NCI-H128 (cell line): ENCODE results near the gene GRIN3B.
"Not testable (repeated sequence)": the region's sequence is repeated elsewhere in the genome, so short reads cannot be mapped to it uniquely, and the experiment has no call there.

Source experiments
- DNase-seq: peaks from one replicate; lab custom pipeline; 2025; ENCODE audit not compliant: unreplicated experiment; lab: John Stamatoyannopoulos, UW

GRIN3B gene

GRCh38 chr19:1018393-1018792, 18.2 kb downstream of the GRIN3B start:
- no peak for DNase-seq

DNA sequence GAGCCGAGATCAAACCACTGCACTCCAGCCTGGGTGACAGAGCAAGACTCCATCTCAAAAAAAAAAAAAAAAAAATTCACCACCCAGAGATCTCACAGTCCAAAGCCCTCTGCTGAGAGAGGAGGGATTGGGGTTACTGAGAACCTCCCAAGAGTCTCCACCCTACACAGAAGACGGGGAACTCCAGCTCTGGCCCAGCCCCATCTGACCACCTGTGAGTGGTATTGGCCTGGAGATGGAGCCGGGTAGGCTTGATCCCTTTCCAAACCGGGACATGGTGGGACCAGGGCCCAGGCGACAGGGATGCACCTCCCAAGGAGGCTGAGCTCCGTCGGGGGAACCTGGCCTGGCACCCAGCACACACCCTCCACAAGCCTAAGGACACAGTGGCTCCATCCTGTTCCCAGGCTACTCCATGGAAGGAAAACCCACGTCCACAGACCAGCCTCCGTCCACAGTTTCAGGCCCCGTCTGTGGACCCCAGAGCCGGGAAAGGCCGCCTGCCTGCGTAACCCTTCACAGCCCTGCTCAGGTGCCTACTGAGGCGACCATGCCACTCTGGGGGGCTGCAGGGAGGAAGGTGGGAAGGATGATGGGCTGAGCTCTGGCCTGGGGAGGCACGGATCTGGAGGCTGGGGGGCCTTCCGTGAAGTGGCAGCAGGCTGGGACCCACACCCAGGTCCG, 18.9 kb downstream of the GRIN3B start:
- DNase-seq: no peak

DNA sequence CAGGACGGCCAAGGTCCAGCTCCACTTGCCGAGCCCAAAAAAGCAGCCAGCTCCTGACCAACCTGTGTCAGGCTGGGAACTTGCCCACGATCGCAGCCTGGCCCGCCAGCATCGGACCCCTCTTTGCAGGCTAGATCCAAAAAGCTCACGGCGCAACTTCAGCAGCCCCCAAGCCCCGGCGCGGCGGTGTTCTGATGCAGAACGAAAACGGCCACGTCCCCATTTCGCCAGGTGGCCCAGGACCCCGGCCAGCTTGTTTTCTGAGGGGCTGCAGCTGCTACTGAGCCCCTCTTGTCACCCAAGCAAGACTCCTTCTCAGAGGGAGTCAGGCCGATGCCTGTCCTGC, 19.4 kb downstream of the GRIN3B start:
- DNase-seq: no peak

DNA sequence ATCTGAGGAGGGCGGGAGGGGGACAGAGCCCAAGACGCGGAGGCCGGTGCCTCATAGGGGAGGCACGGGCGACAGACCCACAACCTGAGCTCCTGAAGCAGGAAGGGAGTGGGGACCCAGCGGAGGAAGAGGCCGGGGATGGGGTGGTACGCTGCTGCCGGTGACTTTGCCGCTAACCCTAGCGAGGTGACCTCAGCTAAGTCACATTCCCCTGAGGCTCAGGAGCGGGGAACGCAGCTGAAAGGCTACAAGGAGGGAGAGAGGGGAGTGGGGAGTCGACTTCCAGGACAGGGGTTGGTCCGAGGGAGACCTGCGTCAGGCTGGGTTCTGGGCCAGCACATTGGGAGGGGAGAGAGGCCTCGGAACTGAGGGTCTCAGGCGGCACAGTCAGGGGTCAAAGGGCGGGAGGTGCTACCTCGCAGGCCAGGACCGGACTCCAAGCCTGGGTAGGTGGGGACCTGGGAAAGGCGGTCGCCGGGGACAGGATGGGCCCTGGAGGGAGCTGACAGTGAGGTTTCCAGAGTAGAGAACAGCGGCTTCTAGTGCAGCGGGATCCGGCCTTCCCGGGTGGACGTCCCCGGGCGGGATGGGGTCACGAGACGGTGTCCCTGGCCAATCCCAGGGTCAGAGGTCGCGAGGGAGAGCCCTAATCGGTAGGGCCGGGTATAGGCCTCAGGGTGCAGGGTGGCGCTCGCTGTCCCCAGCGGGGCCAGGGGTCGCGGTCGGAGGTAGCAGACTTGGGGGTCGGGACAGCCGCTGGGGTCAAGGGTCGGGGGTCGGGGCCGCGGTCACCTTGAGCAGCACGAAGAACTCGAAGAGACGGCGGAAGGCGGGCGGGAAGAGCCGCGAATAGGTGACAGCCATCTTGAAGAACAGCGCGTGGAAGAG, 20.0 kb downstream of the GRIN3B start:
- no peak for DNase-seq

- peak; percentile 88 for DNase-seq
These were observed 20.7 kb downstream of the GRIN3B start, which contains the start of gene TMEM259 for GRCh38 chr19:1020868-1021425. TSS of gene TMEM259 (minus strand) at chr19:1021123. CDS start at chr19:1020996, 127 bp downstream.

DNA sequence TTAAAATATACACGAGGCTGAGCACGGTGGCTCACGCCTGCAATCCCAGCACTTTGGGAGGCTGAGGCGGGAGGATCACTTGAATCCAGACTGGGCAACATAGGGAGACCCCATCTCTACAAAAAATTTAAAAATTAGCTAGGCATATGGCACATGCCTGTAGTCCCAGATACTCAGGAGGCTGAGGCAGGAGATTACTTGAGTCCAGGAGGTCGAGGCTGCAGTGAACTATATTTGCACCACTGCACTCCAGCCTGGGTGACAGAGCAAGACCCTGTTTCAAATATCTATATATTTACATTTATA, 23.6 kb downstream of the GRIN3B start:
- DNase-seq: not testable (repeated sequence)

GRCh38 chr19:1025080-1025479, 24.9 kb downstream of the GRIN3B start:
- DNase-seq: not testable (repeated sequence)

- no peak for DNase-seq
These were observed 26.0 kb downstream of the GRIN3B start, which contains the start of gene CNN2 for GRCh38 chr19:1025960-1026782. TSS of gene CNN2 (plus strand) at chr19:1026608. CDS start at chr19:1026662, 54 bp downstream.

DNA sequence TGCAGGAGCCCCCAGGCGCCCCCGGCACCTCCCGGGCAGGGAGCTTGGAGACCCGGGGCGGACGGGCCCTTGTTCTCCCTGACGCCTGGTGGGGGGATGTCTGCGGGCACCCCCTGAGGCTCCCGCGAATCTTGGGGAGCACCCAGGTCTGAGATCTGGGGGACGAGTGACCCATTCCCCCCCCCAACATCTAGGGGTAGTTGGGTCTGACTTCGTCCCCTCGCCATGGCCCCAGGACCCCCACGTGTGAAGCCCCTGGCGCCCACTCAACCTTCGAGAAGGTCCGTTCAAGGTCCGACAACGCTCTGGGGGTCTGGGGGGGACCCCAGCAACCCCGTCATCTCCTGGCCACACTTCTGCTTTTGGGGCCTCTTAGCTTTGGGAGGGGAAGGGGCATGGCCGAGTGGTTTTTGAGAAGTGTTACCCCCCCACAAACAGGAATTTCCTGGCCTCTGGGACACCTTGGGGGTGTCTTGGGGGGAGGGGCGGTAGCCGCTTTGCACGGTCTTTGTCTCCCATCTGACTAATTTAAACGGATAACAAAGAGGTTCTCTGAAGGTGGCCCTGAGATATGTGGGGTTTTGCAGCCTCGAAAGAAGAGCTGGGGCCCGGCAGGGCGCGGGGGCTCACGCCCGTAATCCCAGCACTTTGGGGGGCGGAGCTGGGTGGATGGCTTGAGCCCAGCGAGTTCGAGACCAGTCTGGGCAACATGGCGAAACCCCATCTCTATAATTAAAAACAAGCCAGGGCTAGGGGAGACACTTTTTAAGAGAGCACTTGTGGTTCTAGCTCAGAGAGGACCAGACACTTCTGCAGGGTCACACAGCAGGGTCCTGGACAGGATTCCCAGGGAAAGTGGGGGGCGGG, 26.8 kb downstream of the GRIN3B start:
- no peak for DNase-seq

DNA sequence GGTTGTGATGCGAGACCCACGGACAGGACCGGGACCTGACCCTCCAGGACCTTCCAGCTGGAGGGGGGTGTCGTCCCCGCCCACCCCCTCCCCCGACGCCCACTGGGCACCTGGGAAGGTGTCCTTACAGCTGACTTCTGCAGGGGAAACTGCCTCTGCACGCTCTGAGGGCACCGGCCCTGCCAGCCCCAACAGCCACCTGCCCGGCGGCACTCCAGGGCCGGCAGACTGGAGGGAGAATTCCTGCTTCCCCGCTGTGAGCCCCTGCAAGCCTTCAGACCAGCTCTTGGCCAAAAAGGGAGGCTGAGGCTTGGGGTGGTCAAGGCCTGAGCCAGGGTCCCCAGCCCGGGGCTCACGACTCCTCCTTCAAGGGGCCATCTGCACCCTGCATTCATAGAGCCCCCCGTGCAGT, 27.4 kb downstream of the GRIN3B start:
- DNase-seq: no peak

- no peak for DNase-seq
These were observed 28.1 kb downstream of the GRIN3B start for GRCh38 chr19:1028062-1028926.

GRCh38 chr19:1032264-1032867, 32.1 kb downstream of the GRIN3B start:
- no peak for DNase-seq

GRCh38 chr19:1035998-1036621, 35.9 kb downstream of the GRIN3B start:
- no peak for DNase-seq

DNA sequence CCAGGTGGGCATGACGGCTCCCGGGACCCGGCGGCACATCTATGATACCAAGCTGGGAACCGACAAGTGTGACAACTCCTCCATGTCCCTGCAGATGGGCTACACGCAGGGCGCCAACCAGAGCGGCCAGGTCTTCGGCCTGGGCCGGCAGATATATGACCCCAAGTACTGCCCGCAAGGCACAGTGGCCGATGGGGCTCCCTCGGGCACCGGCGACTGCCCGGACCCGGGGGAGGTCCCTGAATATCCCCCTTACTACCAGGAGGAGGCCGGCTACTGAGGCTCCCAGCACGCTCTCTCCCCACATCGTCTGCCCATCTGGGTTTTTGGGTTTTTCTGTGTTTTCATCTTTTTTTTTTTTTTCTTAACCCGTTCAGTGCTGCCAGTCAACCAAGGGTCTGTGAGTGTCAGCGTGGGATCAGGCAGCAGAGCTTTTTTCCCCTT, 37.4 kb downstream of the GRIN3B start:
- no peak for DNase-seq

DNA sequence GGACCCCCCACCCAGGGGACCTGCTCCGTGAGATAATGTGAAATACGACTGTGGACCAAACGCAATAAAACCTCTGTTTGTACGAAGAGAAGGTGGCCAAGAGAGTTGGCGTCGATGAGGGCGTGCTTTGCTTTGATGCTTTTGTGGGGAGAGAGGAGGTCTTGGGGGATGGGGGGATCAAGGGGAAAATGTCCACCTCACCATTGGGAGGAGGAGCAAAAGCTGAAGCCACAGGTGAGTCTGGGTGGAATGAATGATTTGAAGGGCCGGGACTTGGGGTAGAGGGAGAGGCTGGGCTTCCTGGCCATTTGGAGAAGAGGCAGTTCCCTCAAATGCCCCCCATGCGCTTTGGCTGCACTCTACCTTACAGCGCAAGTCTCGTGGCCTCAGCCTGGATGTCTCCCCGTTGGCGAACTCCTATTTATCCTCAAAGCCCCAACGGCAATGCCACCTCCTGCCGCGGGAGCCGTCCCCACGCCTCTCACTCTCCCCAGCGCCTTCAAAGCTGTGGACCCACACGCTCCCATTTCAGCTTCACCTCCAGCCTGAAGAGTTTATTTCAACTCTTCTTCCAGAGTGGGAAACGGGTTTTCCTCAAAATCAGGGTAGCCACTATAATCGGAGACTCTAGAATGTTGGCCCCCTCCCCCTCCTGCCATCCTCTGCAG, 38.9 kb downstream of the GRIN3B start:
- no peak for DNase-seq

DNA sequence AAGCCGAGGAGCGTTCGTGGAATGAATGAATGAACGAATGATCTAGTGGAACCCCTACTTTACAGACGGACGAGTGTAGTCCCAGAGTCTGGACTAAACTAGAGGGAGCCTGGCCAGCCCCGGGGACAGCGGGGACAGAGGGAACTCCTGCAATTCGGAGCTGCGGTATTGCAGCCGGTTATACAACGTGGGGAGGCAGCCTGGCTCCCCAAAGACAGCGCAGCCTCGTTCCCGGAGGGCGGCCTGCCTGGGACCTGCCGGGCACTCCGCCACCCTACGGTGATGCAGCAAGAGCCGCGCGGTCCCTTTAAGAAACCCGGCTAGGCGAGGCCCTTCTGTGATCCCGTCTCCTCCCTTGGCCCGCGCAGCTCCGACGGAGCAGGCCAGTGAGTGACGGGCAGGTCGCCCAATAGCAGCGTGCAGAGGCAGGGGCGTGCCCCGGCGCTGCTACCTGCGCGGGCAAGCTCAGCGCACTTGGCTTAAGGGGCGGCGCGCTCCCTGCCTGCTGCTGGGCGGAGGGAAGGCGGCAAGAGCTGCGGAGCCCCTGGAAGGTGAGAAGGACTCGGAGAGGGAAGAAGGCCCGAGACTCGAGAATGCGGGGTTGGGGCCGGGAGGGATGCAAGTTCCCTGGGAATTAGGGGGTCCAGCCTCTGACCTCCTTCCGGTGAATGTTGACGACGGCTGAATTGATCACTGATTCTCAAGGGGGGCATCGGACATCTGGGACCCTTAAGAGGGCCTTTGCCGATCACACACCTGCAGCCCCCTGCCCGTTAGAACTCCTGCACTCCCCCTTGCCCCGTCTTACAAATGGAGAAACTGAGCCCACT, 39.6 kb downstream of the GRIN3B start, which contains the start of gene ABCA7:
ABCA7 (plus strand) TSS at position 462 of the 830 bp plus-strand sequence. CDS start 1,255 bp downstream, outside the sequence.
- peak; percentile 96 for DNase-seq
